Renal pelvis (tissue), 4 donors: ENCODE data around the gene ISOC2. TPM values are rescaled to one million over a fixed set of nuclear protein-coding genes. Genes with fewer than 3 reads are reported as not detected.

Source experiments
- DNase-seq: peaks from one replicate; pipeline ENCODE4 v3.0.0-alpha.2; 2013
- polyA plus RNA-seq, 3 donors: library from polyadenylated mRNA; unstranded; fragments of 120-200 nt; gene quantifications; one replicate each; pipeline ENCODE4 v1.2.1, GENCODE V29; 2013; ENCODE audit not compliant: insufficient read length in 3 of 3

The ISOC2 gene
- polyA plus RNA-seq, 3 donors = 42.6 to 52.1 (median 50.0) TPM

DNA sequence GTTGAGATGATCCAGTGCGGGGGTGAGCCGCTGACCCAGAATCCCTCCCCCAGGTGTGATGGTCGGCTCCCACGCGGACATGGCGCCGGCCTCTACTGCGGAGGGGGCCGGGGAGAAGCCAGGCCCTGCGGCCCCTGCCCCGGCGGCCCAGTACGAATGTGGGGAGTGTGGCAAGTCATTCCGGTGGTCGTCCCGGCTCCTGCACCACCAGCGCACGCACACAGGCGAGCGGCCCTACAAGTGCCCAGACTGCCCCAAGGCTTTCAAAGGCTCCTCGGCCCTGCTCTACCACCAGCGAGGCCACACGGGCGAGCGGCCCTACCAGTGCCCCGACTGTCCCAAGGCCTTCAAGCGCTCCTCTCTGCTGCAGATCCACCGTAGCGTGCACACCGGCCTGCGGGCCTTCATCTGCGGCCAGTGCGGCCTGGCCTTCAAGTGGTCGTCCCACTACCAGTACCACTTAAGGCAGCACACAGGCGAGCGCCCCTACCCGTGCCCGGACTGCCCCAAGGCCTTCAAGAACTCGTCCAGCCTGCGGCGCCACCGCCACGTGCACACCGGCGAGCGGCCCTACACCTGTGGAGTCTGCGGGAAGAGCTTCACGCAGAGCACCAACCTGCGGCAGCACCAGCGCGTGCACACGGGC lies 19.8 kb upstream of the ISOC2 start:
- no peak for DNase-seq

DNA sequence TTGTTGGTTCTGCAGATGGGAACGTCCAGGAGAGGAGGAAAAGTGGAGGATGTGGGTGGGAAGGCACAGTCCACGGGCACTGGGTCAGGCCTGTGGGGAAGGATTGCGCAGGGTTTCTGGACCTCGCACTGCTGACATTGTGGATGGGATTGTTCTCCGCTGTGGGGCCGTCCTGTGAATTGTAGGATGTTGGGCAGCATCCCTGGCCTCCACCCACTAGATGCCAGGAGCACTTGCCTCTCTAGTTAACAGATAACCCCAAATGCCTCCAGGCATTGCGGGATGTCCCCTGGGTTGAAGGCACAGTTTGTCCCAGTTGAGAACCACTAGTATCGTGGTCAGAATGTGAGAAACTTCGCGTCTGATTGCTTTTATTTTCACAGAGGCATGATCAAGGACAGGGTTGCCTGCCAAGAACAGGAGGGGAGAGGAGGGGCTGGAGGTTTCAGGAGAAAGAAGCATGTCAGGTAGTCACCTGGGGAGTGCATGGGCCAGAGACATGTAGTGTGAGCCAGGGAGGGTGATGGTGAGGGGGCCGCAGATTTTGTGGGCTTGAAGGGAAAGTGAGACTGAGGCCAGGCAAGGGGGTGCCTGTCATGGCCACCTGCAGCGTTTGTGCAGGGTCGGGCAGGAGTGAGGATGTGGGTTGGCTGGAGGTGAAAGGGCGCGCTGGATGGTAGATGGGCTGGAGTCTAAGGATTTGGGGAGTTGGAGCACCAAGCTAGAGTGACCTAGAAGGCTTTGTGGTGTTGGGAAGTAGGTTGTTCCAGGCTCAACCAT lies 18.2 kb upstream of the ISOC2 start:
- DNase-seq = no peak

DNA sequence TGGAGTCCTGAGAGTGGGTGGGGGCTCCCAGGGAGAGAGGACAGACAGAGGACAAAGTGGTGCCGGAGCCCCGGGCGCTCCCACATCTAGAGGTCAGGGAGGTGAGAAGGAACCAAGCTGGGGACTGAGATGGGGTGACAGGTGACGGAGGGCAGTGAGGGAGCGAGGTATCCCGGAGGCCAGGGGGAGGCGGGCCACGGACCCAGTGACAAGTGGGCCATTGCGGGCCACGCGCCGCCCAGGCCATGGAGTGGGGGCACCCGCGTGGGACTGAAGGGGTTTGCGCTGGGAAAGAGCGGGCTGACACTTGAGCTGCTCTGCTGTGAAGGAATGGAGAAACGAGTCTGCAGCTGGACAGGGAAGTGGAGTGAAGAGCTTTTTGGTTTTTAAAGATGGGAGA lies 17.6 kb upstream of the ISOC2 start:
- DNase-seq = no peak

DNA sequence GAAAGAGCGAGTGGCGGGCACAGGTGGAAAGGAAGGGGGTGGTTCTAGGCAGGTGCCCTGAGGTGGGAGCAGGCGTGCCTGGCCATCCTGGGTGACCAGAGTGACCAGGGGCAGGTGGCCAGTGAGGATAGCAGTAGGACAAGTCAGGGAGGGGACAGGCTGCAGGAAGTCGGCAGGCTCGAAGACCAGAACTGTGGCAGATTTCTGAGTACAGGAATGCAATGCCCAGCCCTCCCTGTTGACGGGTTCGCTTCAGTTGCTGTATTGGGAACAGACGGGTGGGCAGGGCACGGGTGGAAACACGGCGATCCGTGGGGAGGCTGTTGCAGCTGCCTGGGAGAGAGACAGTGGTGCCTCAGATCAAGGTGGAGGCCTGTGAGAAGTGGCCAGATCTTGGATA lies 16.9 kb upstream of the ISOC2 start:
- DNase-seq = no peak

DNA sequence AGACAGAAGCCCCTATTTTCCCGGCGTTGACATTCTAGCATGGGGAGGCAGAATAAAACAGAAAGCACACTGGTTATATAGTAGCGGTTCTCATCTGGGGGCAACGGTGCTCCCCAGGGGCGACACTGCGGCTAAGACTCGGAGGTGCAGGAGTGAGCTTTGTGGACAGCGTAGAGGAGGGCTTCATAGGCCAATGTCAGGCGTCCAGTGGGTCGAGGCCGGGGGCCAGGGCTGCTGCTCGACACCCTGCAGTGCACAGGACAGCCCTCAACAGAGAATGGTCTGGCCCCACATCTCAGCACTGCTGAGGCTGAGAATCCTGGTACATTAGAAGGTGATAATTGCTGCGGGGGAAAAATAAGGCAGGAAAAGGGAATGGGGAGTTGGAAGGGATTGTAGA lies 16.5 kb upstream of the ISOC2 start:
- no peak for DNase-seq

DNA sequence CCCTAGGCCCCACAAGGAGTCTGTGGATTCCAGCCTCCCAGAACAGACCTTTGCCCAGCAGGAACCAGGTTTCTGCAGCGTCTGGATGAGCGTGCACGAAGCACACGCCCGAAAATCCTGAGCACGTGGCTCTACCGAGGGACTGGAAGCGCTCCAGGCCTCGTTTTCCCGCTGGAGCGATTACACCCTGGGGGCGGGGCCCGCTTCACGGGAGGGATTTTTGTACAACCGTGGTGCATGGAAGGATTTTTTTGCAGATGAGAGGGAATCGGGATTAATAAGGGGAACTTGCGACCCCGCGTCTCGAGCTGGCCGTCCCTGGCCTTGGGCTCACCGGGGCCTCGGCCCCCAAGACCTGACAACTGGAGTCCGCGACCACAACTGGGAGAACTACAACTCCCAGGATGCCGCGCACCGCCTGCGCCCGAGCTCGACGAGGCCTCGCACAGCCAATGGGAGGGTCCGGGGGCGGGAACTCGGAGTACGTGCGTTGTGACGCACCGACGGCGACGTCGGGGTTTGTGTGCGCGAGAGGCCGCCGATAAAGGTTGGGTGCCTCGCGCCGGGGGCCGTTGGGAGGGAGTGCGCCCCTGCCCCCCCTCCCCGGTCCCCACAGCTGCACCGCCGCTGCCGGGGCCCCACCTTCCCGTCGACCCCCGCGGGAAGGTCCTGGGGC lies 14.8 kb upstream of the ISOC2 start, which contains the start of gene ZNF628:
ZNF628 (plus strand) TSS at position 518 of the 676 bp plus-strand sequence. CDS start 3,294 bp downstream, outside the sequence.
- peak; percentile 99 for DNase-seq

DNA sequence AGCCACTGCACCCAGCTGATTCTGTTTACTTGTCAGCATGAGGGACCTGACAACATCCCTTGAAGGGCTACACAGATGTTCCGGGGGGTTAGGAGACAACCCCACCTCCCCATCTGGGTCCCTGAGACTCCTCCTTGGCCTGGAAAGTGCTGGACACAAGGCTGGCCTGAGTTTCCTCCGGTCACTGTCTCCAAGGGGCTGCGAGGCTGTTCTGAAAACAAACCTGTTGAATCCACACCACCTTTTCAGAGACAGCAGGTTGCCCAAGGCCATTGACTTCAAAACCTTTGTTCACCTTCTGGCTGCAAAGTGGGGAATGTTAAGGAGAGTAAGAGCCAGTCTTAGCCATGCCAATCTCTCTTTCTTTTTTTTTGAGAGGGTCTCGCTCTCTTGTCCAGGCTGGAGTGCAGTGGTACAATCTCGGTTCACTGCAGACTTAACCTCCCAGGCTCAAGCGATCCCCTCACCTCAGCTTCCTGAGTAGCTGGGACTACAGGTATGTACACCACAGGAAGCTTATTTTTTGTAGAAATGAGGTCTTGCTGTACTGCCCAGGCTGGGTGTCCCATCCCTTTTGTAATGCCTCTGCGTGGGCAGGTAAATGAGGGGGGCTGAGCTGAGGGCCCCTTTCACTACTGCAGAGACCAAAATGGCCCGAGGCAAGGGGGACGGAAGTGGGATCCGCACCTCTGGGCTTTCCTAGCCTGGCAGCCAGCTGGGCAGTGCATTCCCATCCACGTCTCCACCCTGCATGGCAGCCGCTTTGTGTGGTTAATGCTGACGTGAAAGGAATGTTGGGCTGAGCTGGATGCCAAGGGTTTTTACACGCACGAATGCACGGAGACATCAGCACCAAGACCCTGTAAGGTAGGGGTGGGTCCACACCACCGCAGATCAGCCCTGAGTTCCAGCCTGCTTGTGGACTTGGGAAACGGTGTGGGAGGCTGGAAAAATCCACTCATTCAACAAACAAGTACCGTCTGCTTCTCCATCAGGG lies 13.1 kb upstream of the ISOC2 start:
- peak; percentile 69 for DNase-seq

DNA sequence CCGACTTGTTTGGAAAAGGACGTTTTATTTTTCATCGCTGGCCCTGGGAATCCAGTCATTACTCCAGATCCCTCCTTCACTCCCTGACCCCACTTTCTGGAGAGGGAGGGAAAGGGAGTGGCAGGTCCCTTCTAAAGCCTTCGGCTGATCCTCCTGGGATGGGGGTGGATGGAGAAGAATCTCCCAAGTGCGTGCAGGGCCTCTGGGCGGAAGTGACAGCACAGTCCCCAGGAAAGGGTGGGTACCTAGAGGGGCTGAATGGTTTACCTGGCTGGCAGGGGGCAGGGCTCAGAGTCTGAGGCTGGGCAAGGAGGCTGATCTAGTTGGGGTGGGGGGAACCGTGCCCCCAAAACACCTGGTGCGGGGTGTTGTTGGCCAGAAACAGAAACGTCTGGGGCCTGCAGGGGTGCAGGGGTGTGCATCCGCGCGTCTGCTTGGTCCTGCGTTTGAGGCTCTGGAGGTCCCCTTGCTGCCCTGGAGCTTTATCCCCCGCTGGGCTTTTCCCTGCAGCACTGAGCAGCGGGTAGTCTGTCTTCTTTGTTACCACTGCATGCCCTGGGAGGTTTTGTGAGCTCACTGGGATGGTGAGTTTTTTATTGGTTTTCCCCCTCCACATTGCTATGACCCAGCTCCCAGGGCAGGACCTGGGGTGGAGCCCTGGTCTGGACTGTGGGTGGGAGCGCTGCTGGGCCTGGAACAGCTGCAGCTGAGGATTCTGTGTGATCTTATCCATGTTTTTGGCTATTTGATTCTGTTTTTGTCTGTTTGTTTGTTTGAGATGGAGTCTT lies 12.0 kb upstream of the ISOC2 start:
- no peak for DNase-seq

DNA sequence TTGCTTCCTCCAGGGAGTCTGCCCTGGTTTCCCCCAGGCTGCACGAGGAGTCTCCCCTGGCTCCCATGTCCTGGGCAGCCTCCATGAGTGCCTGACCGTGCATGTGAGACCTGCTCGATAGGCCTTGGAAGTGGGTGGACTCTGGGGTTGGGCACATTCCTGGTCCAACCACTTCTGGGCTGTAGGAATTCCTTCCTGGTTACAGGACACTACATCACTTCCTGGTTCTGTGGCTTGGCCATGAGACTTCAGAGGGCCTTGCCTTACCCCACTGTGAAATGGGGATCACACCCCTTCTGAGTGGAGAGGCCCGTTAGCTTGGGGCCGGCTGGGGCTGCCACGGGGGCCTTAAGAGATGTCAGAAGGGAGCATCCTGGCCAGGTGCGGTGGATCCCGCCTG lies 11.0 kb upstream of the ISOC2 start:
- DNase-seq = no peak

DNA sequence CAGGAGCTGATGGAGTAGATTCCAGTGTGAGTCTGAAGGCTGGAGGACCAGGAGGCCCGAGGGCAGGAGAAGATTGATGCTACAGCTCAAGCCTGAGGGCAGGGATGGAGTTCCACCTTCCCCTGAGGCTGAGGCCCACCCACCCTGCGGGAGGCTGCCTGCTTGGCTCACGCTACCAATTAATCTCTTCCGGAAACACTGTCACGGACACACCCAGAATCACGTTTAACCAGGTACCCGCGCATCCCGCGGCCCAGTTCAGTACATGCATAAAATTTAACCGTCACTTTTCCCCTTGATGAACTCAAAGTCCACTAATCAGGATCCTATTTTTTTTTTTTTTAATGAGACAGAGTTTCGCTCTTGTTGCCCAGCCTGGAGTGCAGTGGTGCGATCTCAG lies 9.8 kb upstream of the ISOC2 start:
- no peak for DNase-seq

DNA sequence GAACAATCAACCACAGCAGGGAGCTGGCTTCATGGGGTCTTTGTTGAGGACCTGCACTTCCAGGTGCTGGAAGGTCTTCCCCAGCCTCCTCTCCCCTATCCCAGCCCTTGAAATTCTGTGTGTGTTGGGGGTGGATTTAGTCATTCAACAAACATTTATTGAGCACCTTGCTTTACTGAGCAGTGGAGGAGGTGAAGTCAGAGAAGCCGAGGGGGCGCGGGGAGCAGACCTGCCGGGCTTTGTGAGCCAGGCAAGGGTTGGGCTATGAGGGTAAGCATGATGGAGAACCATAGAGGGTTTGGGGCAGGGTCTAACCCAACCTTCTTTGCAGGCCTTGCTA lies 6.6 kb upstream of the ISOC2 start:
- no peak for DNase-seq

DNA sequence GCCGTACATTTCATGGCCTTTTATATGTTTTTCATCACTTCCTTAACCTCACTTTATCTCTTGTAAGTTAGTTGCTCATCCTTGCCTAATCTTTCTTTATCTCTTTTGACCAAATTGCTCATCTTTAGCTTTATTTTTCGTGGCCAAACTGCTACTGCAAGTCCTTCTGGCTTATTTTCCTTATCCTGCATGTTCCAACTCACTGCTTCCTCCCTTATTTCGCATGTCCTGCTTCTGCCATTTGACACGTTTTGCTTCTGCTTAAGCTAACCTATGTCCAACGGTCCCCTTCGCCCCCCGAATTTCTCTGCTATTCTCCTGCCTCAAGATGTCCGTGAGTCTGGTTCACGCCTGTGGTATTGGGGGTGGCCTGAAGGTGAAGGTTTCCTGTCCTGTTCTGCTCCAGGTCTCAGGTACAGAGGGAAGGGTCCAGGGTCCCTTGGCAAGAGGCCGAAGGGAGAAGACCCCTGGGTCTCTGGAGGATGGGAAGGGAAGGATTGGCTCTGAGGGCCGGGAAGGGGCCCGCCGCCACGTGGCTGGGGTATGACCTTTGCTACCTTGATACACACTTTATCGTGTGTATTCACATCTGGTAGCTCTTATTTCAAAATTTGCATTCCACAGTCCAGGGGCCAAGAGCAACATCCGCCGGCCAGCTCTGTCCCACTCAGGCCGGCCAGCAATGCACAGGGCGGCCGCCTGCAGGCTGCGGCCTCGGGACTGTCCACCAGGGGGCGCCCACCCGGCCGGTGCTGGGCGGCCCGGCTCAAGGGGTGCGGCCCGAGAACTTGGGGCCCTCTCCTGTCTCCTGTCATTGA lies 6.0 kb upstream of the ISOC2 start:
- no peak for DNase-seq

DNA sequence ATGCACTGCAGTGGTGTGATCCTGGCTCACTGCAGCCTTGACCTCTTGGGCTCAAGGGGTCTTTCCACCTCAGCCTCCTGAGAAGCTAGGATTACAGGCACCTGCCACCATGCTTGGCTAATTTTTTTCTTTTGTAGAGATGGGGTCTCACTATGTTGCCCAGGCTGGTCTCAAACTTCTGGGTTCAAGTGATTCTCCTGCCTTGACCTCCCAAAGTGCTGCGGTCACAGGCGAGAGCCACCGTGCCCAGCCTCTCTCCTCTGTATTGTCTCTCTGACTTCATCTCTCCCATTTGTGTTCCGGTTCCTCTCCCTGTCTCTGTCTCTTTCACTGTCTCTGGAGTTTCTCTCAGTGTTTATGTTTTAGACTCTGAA lies 4.8 kb upstream of the ISOC2 start:
- no peak for DNase-seq

DNA sequence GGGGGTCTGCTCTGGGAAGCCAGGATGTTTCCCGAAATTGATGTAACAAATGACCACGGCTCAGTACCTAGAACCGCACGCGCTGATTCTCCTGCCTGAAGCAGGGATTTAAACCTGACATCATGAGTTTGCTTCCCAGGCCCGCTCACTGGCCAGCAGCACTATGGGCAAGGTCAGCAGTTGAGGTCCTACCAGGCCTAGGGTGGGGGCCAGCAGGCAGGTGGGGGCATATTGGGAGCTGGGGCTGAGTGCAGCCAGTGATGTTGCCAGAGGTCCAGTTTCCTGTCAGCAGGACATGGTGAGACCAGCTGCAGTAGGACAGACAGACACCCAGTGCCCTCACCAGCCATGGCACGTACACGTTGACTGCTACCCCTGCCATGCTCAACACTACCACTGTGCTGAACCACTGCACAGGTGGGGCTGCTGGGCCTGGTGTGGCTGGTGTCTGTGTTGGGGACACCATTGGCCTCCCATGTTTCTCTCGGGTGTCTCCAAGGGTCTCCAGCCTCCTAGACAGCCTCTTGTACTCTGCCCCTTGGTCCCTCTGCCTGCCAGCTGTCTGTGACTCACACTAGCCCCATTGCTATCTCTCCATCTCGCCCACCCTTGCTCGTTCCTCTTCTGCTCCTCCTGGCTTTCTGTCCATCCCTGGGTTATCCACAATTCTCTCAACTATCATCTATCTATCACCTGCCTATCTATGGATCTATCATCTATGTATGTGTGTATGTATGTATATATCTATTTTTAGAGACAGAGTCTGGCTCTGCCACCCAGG lies 4.2 kb upstream of the ISOC2 start:
- no peak for DNase-seq

DNA sequence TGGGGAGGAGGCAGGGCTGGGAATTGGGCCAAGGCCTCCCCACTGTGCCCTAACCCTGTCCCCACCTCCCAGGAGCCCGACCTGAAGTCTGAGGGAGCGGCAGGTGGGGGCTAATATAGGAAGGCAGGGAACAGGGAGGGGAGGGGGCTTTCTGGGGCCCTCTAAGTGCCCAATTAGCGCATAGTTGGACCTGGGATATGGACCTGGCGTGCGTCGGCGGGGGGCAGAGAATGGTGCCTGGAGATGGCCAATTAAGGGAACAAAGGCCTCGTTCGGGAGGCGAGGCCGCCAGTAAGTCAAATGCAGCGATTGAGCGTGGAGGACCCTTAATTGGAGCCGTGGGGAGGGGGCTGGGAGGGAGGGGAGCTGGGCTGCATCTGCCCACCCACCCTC lies 3.2 kb upstream of the ISOC2 start, which contains the start of gene C19orf85:
C19orf85 (minus strand) TSS at position 90 of the 393 bp plus-strand sequence. CDS start 197 bp downstream, outside the sequence.
- no peak for DNase-seq

DNA sequence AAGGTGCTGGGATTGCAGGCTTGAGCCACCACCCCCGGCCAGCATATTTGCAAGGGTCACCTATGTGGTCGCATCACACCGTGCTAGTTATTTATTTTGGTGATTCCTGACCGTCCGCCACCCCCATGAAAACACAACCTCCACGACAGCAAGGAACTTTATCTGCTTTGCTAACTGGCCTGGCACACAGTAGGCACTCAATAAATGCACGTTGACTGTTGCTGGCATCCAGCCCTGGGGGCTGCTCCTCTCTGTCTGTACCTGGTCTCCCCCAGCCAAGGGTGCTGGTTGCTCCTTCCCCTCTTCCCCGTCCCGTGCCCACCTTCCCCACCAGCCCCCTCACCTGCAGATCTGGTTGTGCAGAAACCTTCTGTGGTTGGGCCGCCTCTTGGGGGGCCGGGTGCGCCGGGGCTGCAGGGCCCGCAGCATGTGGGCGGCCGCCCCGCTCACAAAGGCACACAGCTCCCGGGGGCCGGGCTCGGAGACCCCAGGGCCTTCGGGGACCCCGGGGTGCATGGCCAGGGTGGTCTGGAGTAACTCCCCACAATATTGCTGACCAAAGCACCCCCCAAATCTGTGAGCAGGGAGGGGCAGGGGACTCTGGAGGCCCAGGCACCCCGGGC lies 2.7 kb upstream of the ISOC2 start:
- no peak for DNase-seq

DNA sequence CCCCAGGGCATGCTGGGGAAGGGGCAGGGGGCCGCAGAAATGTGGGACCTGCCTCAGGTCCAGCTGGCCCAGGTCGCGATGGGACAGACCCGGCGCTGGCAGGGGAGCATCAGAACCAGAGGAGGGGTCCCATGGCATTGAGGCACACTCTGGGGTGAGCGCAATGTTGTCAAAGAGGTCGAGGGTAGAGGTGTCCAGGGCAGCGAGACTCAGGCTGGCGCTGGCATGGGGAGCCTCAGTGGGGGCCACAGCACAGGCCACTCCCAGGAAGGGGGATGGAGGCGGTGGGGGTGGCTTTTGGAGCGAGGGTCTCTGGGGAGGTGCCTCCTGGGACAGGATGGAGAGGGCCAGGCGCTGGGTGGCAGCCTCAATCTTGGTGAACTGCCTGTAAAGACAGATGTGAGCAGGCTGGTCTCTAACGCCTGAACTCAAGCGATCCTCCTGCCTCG lies 2.2 kb upstream of the ISOC2 start:
- no peak for DNase-seq

DNA sequence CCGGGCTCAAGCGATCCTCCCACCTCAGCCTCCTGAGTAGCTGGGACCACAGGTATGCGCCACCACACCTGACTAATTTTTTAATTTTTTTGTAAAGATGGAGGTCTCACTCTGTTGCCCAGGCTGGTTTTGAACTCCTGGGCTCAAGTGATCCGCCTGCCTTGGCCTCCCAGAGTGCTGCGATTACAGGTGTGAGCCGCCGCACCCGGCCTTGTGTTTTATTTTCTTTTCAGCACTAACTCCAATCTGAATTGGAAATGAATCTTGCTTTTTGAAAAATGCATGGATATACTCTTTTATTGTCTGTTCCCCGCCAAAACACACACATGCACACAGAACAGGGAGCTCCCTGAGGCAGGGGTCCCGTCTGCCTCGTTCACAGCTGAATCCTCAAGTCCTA lies 1.3 kb upstream of the ISOC2 start:
- no peak for DNase-seq
